AG04450 (cell line): ENCODE data around the gene RMND5A. TPM values are rescaled to one million over a fixed set of nuclear protein-coding genes. Genes with fewer than 3 reads are reported as not detected.

Experiments
- CTCF ChIA-PET: fragments of 300-600, 350-600 bp; formaldehyde crosslinking; extraction: SDS; loops from one replicate; lab custom pipeline; 2022; ENCODE audit warnings: antibody characterized with exemption, inconsistent platforms; lab: Charles Lee
- POLR2A ChIA-PET: fragments of 350-600 bp; formaldehyde crosslinking; extraction: SDS; loops from one replicate; lab custom pipeline; 2021; ENCODE audit warnings: antibody characterized with exemption, inconsistent platforms; lab: Yijun Ruan, JAX
- DNase-seq: peaks from one replicate; pipeline ENCODE4 v3.0.0-alpha.2; 2011; ENCODE audit warnings: low read depth, low spot score
- H3K27ac ChIP-seq: one replicate; pipeline ENCODE4 v1.5.1; 2012; ENCODE audit warnings: low read depth, low read length, control low read depth
- H3K27me3 ChIP-seq: one replicate; pipeline ENCODE4 v1.6.0; 2012; ENCODE audit warnings: low read length; ENCODE audit not compliant: control insufficient read depth, insufficient read depth
- H3K4me3 ChIP-seq: 2 replicates; pipeline ENCODE4 v1.5.1; 2011; ENCODE audit warnings: mild to moderate bottlenecking, low read depth, low read length, control low read depth
- H3K9me3 ChIP-seq: 2 replicates; pipeline ENCODE4 v1.5.1; 2012; ENCODE audit warnings: low read length; ENCODE audit not compliant: control insufficient read depth, insufficient read depth
- CTCF ChIP-seq: IDR thresholded peaks from 2 replicates; pipeline ENCODE4 v1.5.1; 2011; ENCODE audit warnings: low read depth, low read length, control low read depth, inconsistent platforms
- polyA plus RNA-seq: library from polyadenylated mRNA; depleted of rRNA; stranded (reverse); fragments of >200 nt; gene quantifications from 2 replicates; pipeline ENCODE4 v1.2.3, GENCODE V29; 2011

RMND5A gene
- polyA plus RNA-seq, 1 experiment: 19.1 TPM

GRCh38 chr2:86770816-86771301 lies 50.8 kb downstream of the RMND5A start:
- ChIA-PET POLR2A (no interaction called here), CTCF (interaction anchor here (0.7 kb wide), 1 partner anchor 38 kb away, joined by 3 read pairs; no protein-coding TSS in a partner anchor)
- Histone ChIP-seq H3K27me3 (no peaks in the 10 kb centered on the region), H3K9me3 (no peaks in the 10 kb centered on the region), H3K4me3 (no peak overlapping the region), H3K27ac (no peak overlapping the region)
- TF ChIP-seq CTCF: no peak
- DNase-seq: no peak

- H3K27ac ChIP-seq: no peak overlapping the region
- no peaks in the 10 kb centered on the region for H3K27me3 ChIP-seq
- POLR2A ChIA-PET: no interaction called here
- H3K9me3 ChIP-seq: no peaks in the 10 kb centered on the region
- no peak for TF ChIP-seq CTCF
- CTCF ChIA-PET: no interaction called here
- no peak for DNase-seq
- no peak overlapping the region for H3K4me3 ChIP-seq
Measured at GRCh38 chr2:86772611-86773010, 52.5 kb downstream of the RMND5A start.

GRCh38 chr2:86774862-86775261 lies 54.8 kb downstream of the RMND5A start:
- H3K27me3 ChIP-seq: no peaks in the 10 kb centered on the region
- TF ChIP-seq CTCF: no peak
- H3K9me3 ChIP-seq: no peaks in the 10 kb centered on the region
- ChIA-PET POLR2A (no interaction called here), CTCF (interaction anchor here (0.8 to 1.7 kb wide), 2 partner anchors 10 kb away, joined by 7 to 10 read pairs; no protein-coding TSS in a partner anchor)
- H3K4me3 ChIP-seq: no peak overlapping the region
- H3K27ac ChIP-seq: no peak overlapping the region
- DNase-seq: no peak

GRCh38 chr2:86775338-86775737 lies 55.2 kb downstream of the RMND5A start:
- ChIA-PET POLR2A (no interaction called here), CTCF (interaction anchor here (0.8 kb wide), 1 partner anchor 10 kb away, joined by 10 read pairs; no protein-coding TSS in a partner anchor)
- Histone ChIP-seq H3K27ac (no peak overlapping the region), H3K4me3 (no peak overlapping the region), H3K9me3 (no peaks in the 10 kb centered on the region), H3K27me3 (no peaks in the 10 kb centered on the region)
- no peak for TF ChIP-seq CTCF
- no peak for DNase-seq

- Histone ChIP-seq H3K27me3 (no peaks in the 10 kb centered on the region), H3K27ac (no peak overlapping the region), H3K4me3 (no peak overlapping the region), H3K9me3 (no peaks in the 10 kb centered on the region)
- POLR2A ChIA-PET: no interaction called here
- CTCF ChIA-PET: interaction anchor here (0.6 to 2.3 kb wide), 2 partner anchors 12 to 1415 kb away, joined by 4 to 13 read pairs; no protein-coding TSS in a partner anchor
- no peak for TF ChIP-seq CTCF
- DNase-seq: no peak
Measured at GRCh38 chr2:86776532-86776931, 56.4 kb downstream of the RMND5A start.
